HL-60 (cell line): ENCODE measurements around the gene CD164.

Source experiments
- DNase-seq, 2 experiments: peaks; one replicate each; pipeline ENCODE4 v3.0.0-alpha.2; 2010 to 2020; ENCODE audit warnings: low read depth in 1 of 2, low spot score in 1 of 2
- H3K27ac ChIP-seq: fragments of 250-450 bp; sonication (Bioruptor Pico); replicated peaks from 2 replicates; pipeline ENCODE4 v1.5.1; 2020; ENCODE audit warnings: mild to moderate bottlenecking, moderate library complexity
- H3K27me3 ChIP-seq: fragments of 250-450 bp; sonication (Bioruptor Pico); 2 replicates; pipeline ENCODE4 v1.5.1; 2021; ENCODE audit warnings: mild to moderate bottlenecking, moderate library complexity; ENCODE audit not compliant: insufficient read depth, poor library complexity, severe bottlenecking
- H3K4me3 ChIP-seq: replicated peaks from 2 replicates; pipeline ENCODE4 v1.5.1; 2011; ENCODE audit warnings: mild to moderate bottlenecking, control low read depth, low read length; ENCODE audit not compliant: insufficient read depth
- CTCF ChIP-seq: IDR thresholded peaks from one replicate; pipeline ENCODE4 v1.5.1; 2011; ENCODE audit warnings: low read length, control low read depth, inconsistent platforms; ENCODE audit not compliant: insufficient read depth
- GABPA ChIP-seq: IDR thresholded peaks from 2 replicates; pipeline ENCODE4 v1.6.1; 2012; ENCODE audit warnings: low read depth
- POLR2AphosphoS5 ChIP-seq: IDR thresholded peaks from 2 replicates; pipeline ENCODE4 v1.6.1; 2012; ENCODE audit warnings: low read depth
- REST ChIP-seq: IDR thresholded peaks from 2 replicates; pipeline ENCODE4 v1.6.1; 2012; ENCODE audit warnings: low read depth; ENCODE audit not compliant: insufficient replicate concordance
- SPI1 ChIP-seq: IDR thresholded peaks from 2 replicates; pipeline ENCODE4 v1.6.1; 2012; ENCODE audit warnings: low read depth, mild to moderate bottlenecking, borderline replicate concordance

The CD164 gene

GRCh38 chr6:109318328-109318876 lies 63.9 kb downstream of the CD164 start:
- TF ChIP-seq POLR2AphosphoS5, result no peak
- TF ChIP-seq CTCF, result no peak
- TF ChIP-seq GABPA, result no peak
- no peak for TF ChIP-seq REST
- no peak for TF ChIP-seq SPI1
- DNase-seq, result no peak
- H3K27me3 ChIP-seq, result no peaks in the 10 kb centered on the region
- H3K27ac ChIP-seq, result no peak overlapping the region
- no peak overlapping the region for H3K4me3 ChIP-seq

GRCh38 chr6:109316909-109317308 lies 65.4 kb downstream of the CD164 start:
- no peak for DNase-seq
- Histone ChIP-seq H3K4me3 (no peak overlapping the region), H3K27ac (no peak overlapping the region), H3K27me3 (no peaks in the 10 kb centered on the region)
- TF ChIP-seq GABPA, result no peak
- TF ChIP-seq CTCF, result no peak
- TF ChIP-seq POLR2AphosphoS5, result no peak
- TF ChIP-seq SPI1, result no peak
- no peak for TF ChIP-seq REST
